Stimulated activated naive CD8-positive, alpha-beta T cell treated with anti-CD3 and anti-CD28 coated beads, Interleukin-15, Interleukin-2, amounts not matched to agents 100 ng/mL and 50 ng/mL, for 24 hours (primary cell): ENCODE measurements around the gene SNAP25.

Experiments used
- H3K27ac Mint-ChIP-seq: one replicate; pipeline ENCODE4 v1.8.0; 2021; ENCODE audit warnings: mild to moderate bottlenecking, mixed read lengths
- H3K27me3 Mint-ChIP-seq: one replicate; pipeline ENCODE4 v1.8.0; 2021; ENCODE audit warnings: mixed read lengths
- H3K36me3 Mint-ChIP-seq: one replicate; pipeline ENCODE4 v1.8.0; 2021; ENCODE audit warnings: low read depth, mixed read lengths
- H3K4me1 Mint-ChIP-seq: one replicate; pipeline ENCODE4 v1.8.0; 2021; ENCODE audit warnings: low read depth, mixed read lengths
- H3K4me3 Mint-ChIP-seq: one replicate; pipeline ENCODE4 v1.8.0; 2021; ENCODE audit warnings: mild to moderate bottlenecking, mixed read lengths
- H3K9me3 Mint-ChIP-seq: one replicate; pipeline ENCODE4 v1.8.0; 2021; ENCODE audit warnings: mixed read lengths

The SNAP25 gene

DNA sequence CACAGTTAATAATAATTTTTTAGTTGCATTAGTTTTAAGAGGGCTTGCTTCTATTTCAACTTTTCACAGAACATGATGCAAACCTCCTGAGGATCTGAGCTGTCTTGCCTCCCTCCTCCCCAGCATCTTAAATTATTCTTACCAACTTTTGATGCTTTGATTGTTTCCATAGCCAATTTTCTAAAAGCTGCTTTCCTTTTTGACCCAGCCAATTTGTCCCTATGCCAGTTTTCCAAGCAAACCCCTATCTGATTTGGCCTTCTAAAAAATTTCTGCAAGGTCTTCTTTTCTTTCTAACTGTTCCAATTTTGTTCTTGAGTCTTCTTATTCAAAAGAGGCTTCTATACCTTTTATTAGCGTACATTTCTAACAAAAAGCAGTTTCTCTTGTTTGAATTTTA is 26.5 kb upstream of the SNAP25 start:
- H3K4me3 Mint-ChIP-seq = no peak overlapping the region
- peaks cover 7% of the 10 kb centered on the region for H3K27me3 Mint-ChIP-seq
- H3K36me3 Mint-ChIP-seq = no peaks in the 10 kb centered on the region
- H3K4me1 Mint-ChIP-seq = no peaks in the 10 kb centered on the region
- no peak overlapping the region for H3K27ac Mint-ChIP-seq
- H3K9me3 Mint-ChIP-seq = peaks cover 8% of the 10 kb centered on the region

DNA sequence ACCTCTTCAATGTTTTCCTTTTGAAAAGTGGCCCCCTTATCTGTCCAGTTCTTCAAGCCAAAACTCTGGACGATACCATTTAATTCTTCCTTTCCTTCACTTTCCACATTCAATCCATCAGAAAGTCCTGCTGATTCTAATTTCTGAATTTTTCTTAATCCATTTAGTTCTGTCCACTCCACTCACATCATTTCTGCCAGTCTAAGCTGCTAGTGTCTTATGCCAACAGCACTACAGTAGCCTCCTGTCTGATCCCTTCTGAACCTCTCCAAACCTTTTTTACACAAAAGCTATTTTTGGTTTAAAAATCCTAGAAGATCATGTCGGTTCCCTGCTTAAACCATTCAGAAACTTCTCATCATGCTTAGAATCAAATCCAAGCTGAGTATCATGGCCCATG is 24.5 kb upstream of the SNAP25 start:
- Mint-ChIP-seq H3K36me3 (no peaks in the 10 kb centered on the region), H3K27ac (no peak overlapping the region), H3K4me1 (no peaks in the 10 kb centered on the region), H3K4me3 (no peak overlapping the region), H3K9me3 (peaks cover 4% of the 10 kb centered on the region), H3K27me3 (peaks cover 7% of the 10 kb centered on the region)

DNA sequence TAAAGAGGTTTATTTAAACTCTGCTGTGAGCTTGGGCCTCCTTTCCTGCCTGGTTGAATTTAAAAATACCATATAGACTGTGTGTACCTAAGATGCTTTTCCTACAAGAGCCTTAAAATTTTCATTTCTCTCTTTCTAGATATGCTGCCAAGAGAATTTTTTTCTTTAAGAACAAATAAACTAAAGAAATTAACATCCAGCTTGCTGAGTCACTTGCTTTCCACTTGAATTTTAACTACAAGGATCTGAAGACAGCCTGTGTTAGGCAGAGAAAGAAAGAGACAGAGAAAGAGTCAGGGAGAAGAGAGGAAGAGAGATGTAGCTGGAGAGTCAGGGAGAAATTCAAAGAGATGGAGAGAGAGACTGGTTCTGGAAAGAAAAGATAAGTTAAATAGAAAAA is 18.3 kb upstream of the SNAP25 start:
- H3K27ac Mint-ChIP-seq = no peak overlapping the region
- H3K36me3 Mint-ChIP-seq = no peaks in the 10 kb centered on the region
- H3K9me3 Mint-ChIP-seq = no peaks in the 10 kb centered on the region
- H3K27me3 Mint-ChIP-seq = peaks cover 7% of the 10 kb centered on the region
- no peak overlapping the region for H3K4me3 Mint-ChIP-seq
- no peaks in the 10 kb centered on the region for H3K4me1 Mint-ChIP-seq

DNA sequence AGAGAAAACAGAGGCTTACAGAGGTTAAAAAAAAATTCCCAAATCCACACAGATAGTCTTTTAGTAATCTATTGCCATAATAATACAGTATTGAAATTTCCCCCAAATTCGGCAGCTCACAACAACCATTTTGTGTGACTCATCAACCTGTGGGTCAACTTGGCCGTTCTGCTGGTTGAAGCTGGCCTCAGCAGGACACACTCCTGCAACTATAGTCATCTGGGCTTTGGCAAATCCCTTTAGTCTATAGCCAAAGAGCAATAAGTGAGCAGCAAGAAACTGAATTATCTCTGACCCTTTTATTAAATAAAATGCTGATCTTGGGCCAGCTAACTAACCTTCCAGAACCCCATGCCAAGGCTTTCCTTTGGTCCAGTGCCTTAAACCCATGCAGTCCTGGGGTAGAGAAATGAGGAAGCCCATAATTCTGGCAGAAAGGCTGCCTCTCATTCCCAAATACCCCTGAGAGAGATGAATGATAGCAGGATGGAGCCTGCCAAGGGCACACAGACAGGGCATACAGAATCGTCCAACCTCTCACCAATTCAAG is 17.2 kb upstream of the SNAP25 start:
- H3K27ac Mint-ChIP-seq = no peak overlapping the region
- no peaks in the 10 kb centered on the region for H3K4me1 Mint-ChIP-seq
- H3K4me3 Mint-ChIP-seq = no peak overlapping the region
- H3K27me3 Mint-ChIP-seq = peaks cover 12% of the 10 kb centered on the region
- no peaks in the 10 kb centered on the region for H3K9me3 Mint-ChIP-seq
- no peaks in the 10 kb centered on the region for H3K36me3 Mint-ChIP-seq

DNA sequence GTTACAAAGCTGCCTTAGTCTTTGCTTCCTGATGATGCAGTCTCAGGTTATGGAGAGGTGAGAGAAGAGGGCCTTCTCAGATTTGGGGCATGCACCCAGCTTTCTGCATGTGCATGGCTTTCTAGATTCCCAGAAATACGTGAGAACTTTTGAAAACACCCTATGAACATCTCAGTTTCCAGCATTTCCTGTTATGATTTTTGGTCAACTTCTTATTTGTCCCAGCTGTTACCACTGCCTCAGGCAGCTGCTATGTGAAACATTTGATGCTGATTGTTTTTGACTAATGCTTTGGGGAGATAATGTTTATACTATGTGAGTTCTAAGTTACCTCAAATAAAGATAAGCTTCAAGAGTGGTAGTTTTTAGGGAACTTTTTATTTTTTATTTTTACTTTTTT is 9.5 kb upstream of the SNAP25 start:
- no peaks in the 10 kb centered on the region for H3K36me3 Mint-ChIP-seq
- no peaks in the 10 kb centered on the region for H3K4me1 Mint-ChIP-seq
- H3K27ac Mint-ChIP-seq = no peak overlapping the region
- H3K9me3 Mint-ChIP-seq = peaks cover 1% of the 10 kb centered on the region
- H3K4me3 Mint-ChIP-seq = no peak overlapping the region
- peaks cover 15% of the 10 kb centered on the region for H3K27me3 Mint-ChIP-seq

DNA sequence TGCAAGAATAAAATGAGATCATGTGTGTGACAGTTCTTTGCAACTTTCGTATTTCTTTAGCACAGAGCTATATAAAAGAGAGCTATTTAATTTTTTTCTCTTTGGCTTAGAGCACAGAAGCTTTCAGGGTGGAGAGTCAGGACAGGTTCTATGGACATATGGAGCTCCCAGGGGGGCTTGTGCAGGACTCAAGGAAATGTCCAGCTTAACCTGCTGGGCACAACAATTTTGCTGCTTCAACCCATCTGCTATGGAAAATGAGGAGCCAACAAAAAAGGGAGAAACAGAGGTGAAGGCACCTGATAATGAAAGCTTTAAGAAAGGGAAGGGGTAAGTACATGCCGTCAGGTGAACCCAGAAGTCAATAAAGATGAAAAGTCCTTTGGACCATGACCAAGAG is 5.1 kb upstream of the SNAP25 start:
- Mint-ChIP-seq H3K9me3 (peaks cover 7% of the 10 kb centered on the region), H3K27me3 (peaks cover 26% of the 10 kb centered on the region), H3K4me3 (no peak overlapping the region), H3K36me3 (peaks cover 4% of the 10 kb centered on the region), H3K4me1 (peaks cover 10% of the 10 kb centered on the region), H3K27ac (no peak overlapping the region)

DNA sequence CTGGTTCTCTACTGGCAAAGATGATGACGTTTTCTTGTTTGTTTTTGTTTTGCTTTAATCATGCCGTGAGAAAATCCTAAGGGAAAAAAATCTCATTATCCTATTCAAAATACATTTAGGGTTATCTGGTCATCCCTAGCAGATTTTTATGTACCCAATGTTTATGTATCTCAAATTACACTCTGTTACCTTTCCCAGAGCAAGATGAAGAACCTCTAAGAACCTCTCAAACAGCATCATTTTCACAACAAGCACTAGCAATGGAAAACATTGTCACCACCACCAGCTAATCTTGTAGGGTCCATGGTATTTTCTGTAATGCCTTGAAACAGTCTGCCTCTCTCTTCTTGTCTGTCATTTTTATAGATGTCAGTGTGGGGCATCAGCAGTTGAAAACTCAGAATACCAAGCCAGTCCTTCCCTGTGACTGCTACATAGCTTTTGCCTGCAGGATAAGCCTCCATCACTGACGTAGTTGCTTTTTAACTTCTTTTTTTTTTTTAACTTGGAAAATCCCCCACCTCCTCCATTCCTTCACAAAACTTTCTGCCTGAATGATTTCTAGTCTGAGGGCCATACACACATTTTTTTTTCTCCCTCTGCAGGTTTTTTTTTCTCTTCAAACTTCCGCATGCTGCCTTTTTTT is 2.4 kb upstream of the SNAP25 start:
- H3K27me3 Mint-ChIP-seq = peaks cover 48% of the 10 kb centered on the region
- H3K36me3 Mint-ChIP-seq = peaks cover 4% of the 10 kb centered on the region
- no peak overlapping the region for H3K4me3 Mint-ChIP-seq

DNA sequence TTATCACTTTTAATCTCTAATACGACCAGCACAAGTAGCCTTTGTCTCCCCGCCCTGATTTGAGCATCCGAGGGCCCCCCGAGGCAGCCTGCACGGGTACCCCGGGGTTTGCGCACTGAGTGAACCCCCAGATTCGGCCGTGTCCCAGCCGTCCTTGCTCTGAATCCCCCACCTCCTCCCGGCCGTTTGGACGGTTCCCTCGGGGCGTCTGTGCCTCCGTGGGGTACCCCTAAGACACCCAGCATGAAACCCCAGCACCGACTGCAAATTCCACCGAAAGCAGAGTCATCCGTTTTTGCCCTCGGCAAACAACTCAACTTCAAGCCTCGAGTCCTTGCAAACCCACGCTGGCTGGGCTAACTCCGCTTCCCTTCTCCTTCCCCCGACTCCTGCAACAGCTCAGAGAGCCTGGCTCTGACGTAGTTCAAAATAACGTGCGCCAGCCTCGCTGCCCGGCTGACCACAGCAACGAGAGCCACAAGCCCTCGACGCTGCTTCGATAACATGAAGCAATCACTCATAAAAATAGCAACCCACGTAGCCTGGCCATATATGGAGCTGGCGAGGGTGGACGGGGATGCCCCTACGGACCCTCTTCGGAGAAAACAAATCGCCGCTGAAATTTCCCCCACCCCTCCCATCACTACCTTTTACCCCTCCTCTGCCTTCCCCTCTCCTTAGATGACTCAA is 764 bp upstream of the SNAP25 start:
- Mint-ChIP-seq H3K36me3 (peaks cover 4% of the 10 kb centered on the region), H3K9me3 (peaks cover 14% of the 10 kb centered on the region), H3K27ac (peak overlapping the region; percentile 65), H3K4me1 (peaks cover 22% of the 10 kb centered on the region), H3K4me3 (peak overlapping the region; percentile 57), H3K27me3 (peaks cover 57% of the 10 kb centered on the region)

More for the DNA sequence above, 2.4 kb upstream of the SNAP25 start:
- Mint-ChIP-seq H3K9me3 (peaks cover 14% of the 10 kb centered on the region), H3K27ac (no peak overlapping the region), H3K4me1 (peaks cover 22% of the 10 kb centered on the region)

DNA sequence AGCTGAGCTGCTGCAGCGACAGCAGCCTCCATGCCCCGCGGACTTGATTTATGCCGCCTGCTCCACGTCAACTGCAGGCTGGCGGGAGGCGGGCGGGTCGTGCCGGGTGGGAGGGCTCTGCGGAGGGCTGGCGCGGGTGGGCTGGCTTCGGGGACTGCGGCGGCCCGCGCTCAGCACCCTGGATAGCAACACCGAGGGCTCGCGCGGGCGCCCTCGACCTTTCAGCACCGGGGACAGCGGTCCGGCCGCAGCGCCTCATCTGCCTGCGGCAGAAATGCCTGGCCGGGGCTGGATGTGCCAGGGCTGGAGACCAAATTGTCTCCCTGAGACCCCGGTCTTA is 792 bp downstream of the SNAP25 start:
- H3K4me3 Mint-ChIP-seq = no peak overlapping the region

DNA sequence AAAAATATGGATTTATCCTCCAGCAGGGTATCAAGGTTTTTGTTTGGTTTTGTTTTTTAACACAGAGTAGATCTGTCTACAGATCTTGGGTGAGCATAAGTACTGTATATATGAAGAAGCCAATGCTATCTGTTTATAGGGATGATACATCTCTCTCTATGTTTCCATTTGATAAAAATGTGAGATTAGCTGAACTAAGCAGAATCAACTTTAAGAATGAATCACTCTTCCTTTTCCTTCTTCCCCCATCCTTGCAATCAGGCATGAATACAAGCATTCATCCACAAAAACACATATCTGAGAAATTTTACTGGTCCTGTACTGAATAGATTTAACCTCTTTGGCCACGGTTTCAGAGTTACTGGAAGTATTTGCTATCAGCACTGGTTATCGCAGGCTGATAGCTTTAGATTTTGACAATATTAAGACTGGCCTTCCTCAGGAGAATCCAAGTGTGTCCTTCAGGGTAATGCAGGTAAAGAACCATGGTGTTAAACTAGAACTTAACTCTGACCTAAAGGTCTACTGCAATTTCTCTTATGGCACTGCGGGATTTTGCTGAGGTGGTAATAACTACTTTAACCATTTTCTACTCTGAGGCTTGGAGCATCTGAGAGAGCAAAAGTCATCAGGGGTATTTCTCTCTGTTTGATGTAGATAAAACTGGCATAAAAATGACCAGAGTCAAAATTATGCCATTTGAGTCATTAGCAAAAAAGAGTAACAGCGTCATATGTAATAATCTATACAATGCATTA is 1.5 kb downstream of the SNAP25 start:
- Mint-ChIP-seq H3K4me3 (no peak overlapping the region), H3K27me3 (peaks cover 67% of the 10 kb centered on the region), H3K36me3 (peaks cover 4% of the 10 kb centered on the region), H3K27ac (no peak overlapping the region), H3K9me3 (peaks cover 16% of the 10 kb centered on the region), H3K4me1 (peaks cover 22% of the 10 kb centered on the region)

More for the DNA sequence above, 792 bp downstream of the SNAP25 start:
- peaks cover 11% of the 10 kb centered on the region for H3K9me3 Mint-ChIP-seq
- peaks cover 22% of the 10 kb centered on the region for H3K4me1 Mint-ChIP-seq
- no peak overlapping the region for H3K27ac Mint-ChIP-seq
- peaks cover 63% of the 10 kb centered on the region for H3K27me3 Mint-ChIP-seq
- H3K36me3 Mint-ChIP-seq = peaks cover 4% of the 10 kb centered on the region

DNA sequence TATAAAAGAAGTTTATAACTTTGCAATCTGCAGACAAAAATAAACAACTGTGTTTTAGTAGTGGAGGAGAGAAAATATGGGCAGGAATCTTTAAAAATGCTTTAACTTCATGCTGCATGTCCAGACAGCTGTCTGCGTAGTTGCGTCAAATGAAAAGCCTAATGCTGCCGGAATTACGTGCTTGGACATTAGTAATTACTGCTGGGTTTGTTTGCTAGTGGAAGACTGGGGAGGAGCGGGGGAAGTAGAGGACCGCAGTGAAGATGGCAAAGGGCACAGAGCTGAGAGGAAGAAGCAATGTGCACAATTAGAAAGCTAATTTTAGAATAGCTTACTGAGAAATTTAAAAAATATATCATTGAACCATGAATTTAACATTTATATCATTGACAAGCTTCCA is 2.4 kb downstream of the SNAP25 start:
- no peak overlapping the region for H3K4me3 Mint-ChIP-seq
- no peak overlapping the region for H3K27ac Mint-ChIP-seq
- H3K4me1 Mint-ChIP-seq = peaks cover 22% of the 10 kb centered on the region
- peaks cover 4% of the 10 kb centered on the region for H3K36me3 Mint-ChIP-seq
- peaks cover 65% of the 10 kb centered on the region for H3K27me3 Mint-ChIP-seq
- peaks cover 16% of the 10 kb centered on the region for H3K9me3 Mint-ChIP-seq

DNA sequence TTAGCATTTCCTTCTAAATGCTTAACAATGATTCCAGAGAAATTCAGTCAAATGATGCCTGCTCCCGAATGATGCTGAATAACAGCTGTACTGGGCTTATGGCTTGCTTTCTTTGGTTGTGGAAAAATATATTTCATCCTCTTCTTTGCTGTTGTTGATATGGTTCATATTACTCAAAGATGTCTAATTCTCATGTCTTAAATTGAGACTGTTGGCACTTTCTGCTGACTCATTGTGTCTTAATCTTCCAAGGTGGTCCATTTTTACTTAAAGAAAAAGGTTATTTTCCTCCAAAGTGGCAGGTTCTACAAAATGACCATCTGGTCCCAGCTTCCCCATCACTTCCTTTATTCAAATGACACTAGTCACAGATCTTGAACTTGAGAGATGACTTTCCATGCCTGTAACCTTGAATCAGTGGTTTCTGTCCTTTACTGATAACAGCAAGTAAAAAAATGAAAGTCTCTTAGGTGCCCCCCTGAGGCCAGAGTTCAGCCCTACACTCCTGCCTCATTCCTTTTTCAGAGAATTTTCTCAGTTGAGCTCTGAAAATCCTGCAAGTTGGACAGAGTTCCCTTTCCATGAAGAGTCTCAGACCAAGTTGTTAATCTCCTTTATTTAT is 6.9 kb downstream of the SNAP25 start:
- no peak overlapping the region for H3K27ac Mint-ChIP-seq
- no peaks in the 10 kb centered on the region for H3K36me3 Mint-ChIP-seq
- H3K4me1 Mint-ChIP-seq = no peaks in the 10 kb centered on the region
- H3K27me3 Mint-ChIP-seq = peaks cover 35% of the 10 kb centered on the region
- H3K4me3 Mint-ChIP-seq = no peak overlapping the region
- peaks cover 5% of the 10 kb centered on the region for H3K9me3 Mint-ChIP-seq

DNA sequence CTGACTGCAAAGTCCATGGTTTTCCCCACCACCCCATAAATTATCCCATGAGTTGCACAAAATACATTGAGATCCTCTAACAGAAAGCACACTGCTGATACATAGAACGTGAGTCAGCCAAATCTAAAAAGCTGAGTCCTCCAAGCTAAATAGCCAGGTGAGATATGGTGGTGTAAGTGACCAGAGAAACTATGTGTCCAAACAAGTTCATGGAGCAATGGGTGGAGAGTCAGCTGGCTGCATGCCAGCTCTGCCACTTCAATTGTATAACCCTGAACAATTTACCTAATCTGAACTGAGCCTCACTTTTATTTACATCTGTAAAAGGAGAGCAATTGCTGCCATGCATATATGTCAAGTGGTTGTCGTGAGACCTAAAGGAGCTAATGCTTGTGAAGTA is 9.7 kb downstream of the SNAP25 start:
- Mint-ChIP-seq H3K36me3 (no peaks in the 10 kb centered on the region), H3K27ac (no peak overlapping the region), H3K9me3 (peaks cover 5% of the 10 kb centered on the region), H3K4me1 (no peaks in the 10 kb centered on the region), H3K4me3 (no peak overlapping the region), H3K27me3 (peaks cover 19% of the 10 kb centered on the region)

DNA sequence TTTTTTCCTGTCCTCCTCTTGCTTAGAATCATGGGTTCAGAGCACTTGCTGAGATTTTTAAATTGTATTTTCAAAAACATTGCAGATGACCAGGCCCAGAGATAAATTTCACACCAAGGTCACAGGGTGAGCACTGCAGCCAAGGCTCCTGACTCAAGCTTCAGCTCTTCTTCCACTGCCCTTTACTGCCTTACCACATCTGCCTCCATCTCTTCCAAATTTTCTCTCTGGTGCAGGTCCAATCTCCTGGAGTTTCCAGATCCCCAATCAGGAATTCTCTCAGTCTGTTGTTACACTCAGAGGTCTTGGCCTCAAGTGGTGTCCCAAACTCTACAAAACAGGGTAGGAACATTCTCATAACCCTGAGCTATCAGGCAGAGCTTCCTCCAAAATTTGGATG is 12.7 kb downstream of the SNAP25 start:
- Mint-ChIP-seq H3K36me3 (no peaks in the 10 kb centered on the region), H3K27ac (no peak overlapping the region), H3K27me3 (no peaks in the 10 kb centered on the region), H3K4me3 (no peak overlapping the region), H3K9me3 (no peaks in the 10 kb centered on the region), H3K4me1 (no peaks in the 10 kb centered on the region)
